CD4-positive, alpha-beta T cell treated with Interferon gamma for 1 hour (primary cell): ENCODE data around the gene PRIM2.
"Not testable (repeated sequence)": the region's sequence is repeated elsewhere in the genome, so short reads cannot be mapped to it uniquely, and the experiment has no call there.

ENCODE experiments used
- DNase-seq: peaks from one replicate; pipeline ENCODE4 v3.0.0-alpha.2; 2020

The PRIM2 gene

DNA sequence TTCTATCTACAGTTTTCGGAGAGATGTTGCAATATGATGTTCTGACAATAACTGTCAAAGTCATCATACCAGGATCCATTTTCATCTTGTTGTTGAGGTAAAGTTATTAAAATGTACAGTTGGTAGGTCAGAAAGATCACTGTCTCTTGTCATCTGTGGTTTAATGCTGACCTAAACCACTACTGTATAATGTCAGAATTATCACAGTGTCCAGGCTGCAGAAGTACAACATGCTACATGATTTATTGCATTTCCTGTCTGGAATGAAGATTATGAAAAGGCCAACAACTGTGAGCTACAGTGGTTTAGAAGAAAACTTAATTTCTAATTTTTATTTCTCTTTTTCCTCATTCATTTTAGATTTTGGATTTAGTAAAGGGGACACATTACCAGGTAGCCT is 314.3 kb downstream of the PRIM2 start:
- DNase-seq: not testable (repeated sequence)

DNA sequence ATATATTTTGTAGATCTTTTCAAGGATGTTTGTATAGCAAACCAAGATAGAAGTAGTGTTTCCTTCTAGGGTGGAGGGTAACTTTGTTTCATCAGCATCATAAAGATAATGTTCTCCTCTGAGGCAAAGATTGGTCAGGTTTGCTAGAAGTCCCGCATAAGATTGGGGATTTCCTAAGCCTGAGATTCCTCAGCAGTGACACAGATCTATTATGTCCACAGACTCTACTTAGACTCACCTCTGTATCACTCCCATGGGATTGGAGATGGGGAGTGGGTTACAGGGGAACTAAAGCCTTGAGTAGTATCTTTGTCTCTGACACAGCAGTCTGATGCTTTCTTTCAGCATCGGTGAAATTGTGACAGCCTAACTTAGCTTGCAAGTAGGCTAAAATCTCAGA is 341.1 kb downstream of the PRIM2 start:
- DNase-seq: not testable (repeated sequence)

DNA sequence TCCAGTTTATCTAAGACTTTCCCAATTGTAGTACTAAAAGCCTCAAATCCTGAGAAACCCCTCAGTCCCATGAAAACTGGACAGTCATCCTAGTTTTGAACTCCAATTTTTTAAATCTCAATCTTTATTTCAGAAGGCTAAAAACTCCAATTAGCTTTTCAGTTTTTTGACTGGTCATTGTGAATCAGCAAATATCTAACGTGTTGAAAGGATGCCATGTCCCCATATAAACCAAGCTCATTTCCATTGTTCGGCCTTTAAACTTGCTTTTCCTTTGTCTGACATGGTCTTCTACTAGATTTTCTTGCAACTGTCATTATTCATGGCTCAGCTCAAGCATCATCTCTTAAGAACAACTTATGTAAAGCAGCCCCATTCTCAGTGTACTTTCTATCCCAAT is 342.4 kb downstream of the PRIM2 start:
- not testable (repeated sequence) for DNase-seq

DNA sequence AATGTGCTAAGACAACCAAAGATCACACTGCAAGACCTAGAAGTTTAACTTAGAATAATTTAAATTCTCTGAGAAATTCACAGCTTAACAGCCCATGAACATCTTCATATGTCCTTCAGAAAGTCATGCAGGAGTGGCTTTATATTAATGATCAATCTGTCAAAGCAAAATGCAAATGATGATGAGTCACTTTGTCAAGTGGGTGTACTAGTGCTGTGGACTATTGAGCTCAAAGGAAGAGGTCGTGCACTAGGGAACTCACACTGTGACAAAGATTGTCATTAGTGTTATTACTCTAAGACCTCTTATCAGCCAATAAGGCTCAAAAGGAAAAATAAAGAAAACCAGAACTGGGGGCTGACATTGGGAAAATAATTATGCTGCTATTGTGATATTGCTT is 343.5 kb downstream of the PRIM2 start:
- not testable (repeated sequence) for DNase-seq

DNA sequence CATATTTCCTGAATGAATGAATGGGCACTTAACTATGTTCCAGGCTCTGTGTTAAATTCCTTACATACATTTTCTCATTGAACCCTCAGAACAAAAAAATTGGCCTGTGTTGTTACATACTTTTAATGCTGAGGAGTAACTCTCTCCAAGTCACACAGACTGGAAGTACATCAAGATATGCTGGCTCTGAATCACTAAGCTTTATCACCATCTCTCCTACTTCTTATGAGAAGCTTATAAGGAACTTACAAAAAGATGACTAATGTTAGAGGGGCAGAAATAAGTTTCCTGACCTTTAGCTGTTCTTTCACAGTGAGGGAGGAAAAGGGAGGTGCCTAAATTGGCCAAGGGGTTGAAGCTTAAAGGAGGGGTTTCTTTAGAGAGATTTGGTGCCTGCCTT is 350.7 kb downstream of the PRIM2 start:
- not testable (repeated sequence) for DNase-seq

DNA sequence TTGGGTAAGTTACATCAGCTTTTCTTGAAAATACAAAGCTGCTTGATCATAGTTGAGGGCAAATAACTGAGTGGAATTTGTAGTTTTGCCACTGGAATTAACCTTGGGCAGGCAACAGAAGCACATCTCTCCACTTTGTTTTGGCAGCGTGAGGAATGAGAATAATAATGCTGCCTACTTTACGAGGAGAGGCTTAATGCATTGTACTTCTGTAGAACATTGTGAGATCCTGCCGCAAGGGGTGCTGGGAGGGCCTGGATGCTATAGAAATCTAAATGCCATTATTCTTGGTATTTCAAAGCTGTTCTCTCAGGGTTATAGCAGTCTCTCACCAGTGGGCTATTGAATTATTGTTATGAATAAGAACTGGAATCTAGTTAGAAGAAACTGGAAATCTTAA is 353.8 kb downstream of the PRIM2 start:
- DNase-seq: not testable (repeated sequence)

DNA sequence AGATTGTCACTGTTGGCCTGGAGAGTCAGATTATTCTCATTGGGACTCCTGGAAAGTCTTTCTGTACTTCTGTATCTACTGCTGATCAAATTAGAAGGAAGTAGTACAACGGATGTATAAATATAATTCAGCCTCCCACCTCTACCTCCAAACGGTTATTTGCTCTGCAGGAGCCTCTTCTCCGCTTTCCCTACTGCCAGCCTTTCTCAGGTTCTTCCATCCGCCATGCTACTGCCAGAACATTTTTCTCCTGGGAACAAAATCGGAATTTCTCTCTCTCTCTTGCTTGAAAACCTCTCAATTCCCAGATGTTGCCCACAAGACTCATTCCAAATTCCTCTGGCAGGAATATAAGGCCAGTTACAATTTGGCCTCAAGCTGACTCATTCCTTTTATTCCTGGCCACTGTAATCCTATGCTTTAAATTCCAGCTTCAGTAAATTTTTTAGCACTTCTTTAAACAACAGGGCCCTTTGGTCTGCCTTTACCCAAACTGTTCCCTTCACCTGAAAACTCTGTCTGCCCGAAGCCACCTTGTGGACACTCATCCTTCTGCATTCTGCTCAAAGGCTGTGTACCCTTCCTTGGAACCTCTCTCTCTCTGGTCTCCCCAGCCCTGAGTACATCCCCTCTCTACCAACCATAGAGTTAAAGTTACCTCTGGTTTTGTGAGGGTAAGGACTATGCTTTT is 354.7 kb downstream of the PRIM2 start:
- not testable (repeated sequence) for DNase-seq

DNA sequence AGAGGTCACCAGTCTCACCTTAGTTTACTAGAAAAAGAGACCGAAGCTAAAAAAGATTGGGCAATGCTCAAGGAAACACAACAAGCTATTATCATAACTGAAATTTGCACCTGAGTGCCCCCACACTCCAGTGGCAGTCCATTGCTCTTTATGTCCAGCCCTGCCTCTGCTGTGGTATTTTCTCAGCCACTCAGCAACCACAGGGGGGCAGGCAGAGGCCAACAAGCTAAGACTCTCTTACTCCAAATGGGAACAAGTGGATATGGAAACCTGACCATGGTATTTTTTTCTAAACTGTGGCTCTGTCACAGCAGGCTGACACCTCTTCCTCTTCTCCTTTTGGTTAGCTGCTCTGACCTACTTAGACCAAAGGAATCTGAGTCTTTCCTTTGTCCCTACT is 355.9 kb downstream of the PRIM2 start:
- not testable (repeated sequence) for DNase-seq

DNA sequence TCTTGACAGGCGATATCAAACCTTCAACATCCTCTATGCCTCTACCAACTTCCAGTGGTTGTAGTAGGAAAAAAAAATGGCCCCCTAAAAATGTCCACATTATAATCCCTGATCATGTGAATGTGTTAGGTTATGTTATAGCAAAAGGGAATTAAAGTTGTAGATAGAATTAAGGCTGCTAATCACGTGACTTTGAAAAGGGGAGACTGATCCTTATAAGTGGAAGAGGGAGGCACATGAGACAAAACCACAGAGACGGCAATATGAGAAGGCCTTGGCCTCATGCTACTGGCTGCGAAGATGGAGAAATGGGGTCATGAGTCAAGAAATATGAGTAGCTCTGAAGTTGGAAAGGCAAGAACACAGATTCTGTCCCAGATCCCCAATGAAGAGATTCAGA is 358.0 kb downstream of the PRIM2 start:
- not testable (repeated sequence) for DNase-seq

DNA sequence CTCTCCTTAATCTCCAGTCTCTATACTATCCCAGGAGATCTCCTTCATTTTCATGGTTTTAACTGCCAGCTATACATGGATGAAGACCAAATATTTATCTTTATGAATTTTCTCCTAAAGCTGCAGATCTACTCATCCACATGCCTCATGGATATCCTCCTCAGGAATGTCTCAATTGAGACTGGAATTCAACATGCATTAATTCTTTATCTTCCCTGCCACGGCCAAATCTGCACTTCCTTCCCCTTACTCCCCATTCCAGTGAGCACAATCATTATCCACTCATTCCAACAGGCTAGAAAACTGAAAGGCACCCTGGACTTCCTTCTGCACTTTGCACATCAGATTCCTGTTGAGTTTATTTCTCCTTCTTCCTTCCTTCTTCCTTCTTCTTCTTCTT is 379.0 kb downstream of the PRIM2 start:
- DNase-seq: not testable (repeated sequence)
